Glomerular visceral epithelial cell (primary cell): ENCODE measurements around the gene TBC1D3L.
"Not testable (repeated sequence)": the region's sequence is repeated elsewhere in the genome, so short reads cannot be mapped to it uniquely, and the experiment has no call there.

ENCODE experiments used
- DNase-seq: peaks from one replicate; pipeline ENCODE4 v3.0.0-alpha.2; 2016; ENCODE audit errors: extremely low spot score

TBC1D3L gene

GRCh38 chr17:37988960-37989359 is at the start of gene TBC1D3L:
Gene TBC1D3L (minus strand): TSS chr17:37989060. CDS start chr17:37987520, 1,540 bp downstream.
- DNase-seq, result not testable (repeated sequence)

DNA sequence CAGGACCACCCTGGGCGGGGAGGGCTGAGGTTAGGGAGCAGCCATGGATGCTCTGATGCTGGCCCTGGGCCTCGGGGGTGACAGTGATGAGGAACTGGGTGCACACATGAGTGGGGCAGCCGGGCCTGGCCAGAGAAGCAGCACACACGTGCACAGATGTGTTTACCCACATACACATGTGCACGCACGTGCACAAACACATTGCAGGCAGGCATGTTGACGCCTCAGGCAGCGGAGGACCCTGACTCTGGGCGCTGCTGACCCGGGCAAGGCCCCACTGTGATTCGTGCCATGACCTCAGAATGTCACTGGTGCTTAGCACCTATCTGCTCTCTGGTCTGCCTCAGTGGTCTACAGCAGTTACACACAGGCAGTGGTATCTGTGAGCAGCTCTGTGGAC is 14.8 kb upstream of the TBC1D3L start, which contains the start of gene TBC1D3D:
TBC1D3D (plus strand) TSS at position 301 of the 400 bp plus-strand sequence. CDS start 1,585 bp downstream, outside the sequence.
- not testable (repeated sequence) for DNase-seq
